HepG2 (cell line): ENCODE data around the gene CDC42EP4. TPM values are rescaled to one million over a fixed set of nuclear protein-coding genes. Genes with fewer than 3 reads are reported as not detected.

Experiments
- ASH2L ChIP-seq: fragments of 300-600, 200-600 bp; sonication (generic); IDR thresholded peaks from 2 replicates; pipeline ENCODE4 v1.7.0; 2017; ENCODE audit warnings: low read depth, mild to moderate bottlenecking, moderate library complexity, mixed read lengths, low read length; ENCODE audit not compliant: insufficient read length
- HMGA1 ChIP-seq: sonication (generic); formaldehyde crosslinking; conservative IDR thresholded peaks from 2 replicates; pipeline ENCODE4 v1.4.0; 2020; ENCODE audit warnings: missing genetic modification reagents
- HNRNPLL ChIP-seq: fragments of 200-400 bp; formaldehyde crosslinking; IDR thresholded peaks from 2 replicates; pipeline ENCODE4 v1.6.1; 2017; ENCODE audit warnings: mild to moderate bottlenecking, low read depth, low read length; ENCODE audit not compliant: poor library complexity, severe bottlenecking
- JDP2 ChIP-seq: sonication (generic); formaldehyde crosslinking; IDR thresholded peaks from 2 replicates; pipeline ENCODE4 v1.8.1; 2022; ENCODE audit warnings: missing genetic modification reagents, borderline replicate concordance
- RERE ChIP-seq: IDR thresholded peaks from 2 replicates; pipeline ENCODE4 v1.6.1; 2016; ENCODE audit warnings: low read depth, missing genetic modification reagents, missing compliant biosample characterization
- RXRA ChIP-seq: sonication (generic); formaldehyde crosslinking; IDR thresholded peaks from 2 replicates; pipeline ENCODE4 v1.5.1; 2020; ENCODE audit warnings: missing genetic modification reagents
- STAT5B ChIP-seq: sonication (generic); formaldehyde crosslinking; IDR thresholded peaks from 2 replicates; pipeline ENCODE4 v1.4.0; 2020; ENCODE audit warnings: missing genetic modification reagents
- ZBTB37 ChIP-seq: sonication (generic); formaldehyde crosslinking; IDR thresholded peaks from 2 replicates; pipeline ENCODE4 v1.4.0; 2020; ENCODE audit warnings: mild to moderate bottlenecking, missing genetic modification reagents
- ZBTB38 ChIP-seq: sonication (generic); formaldehyde crosslinking; IDR thresholded peaks from 2 replicates; pipeline ENCODE4 v1.5.1; 2020; ENCODE audit warnings: mild to moderate bottlenecking, missing genetic modification reagents
- ZKSCAN8 ChIP-seq: IDR thresholded peaks from 2 replicates; pipeline ENCODE4 v1.6.1; 2016; ENCODE audit warnings: borderline replicate concordance, missing genetic modification reagents, missing compliant biosample characterization
- ZNF292 ChIP-seq: sonication (generic); formaldehyde crosslinking; IDR thresholded peaks from 2 replicates; pipeline ENCODE4 v1.8.1; 2022; ENCODE audit warnings: mild to moderate bottlenecking, low read depth, missing genetic modification reagents, borderline replicate concordance
- ZNF33A ChIP-seq: sonication (generic); formaldehyde crosslinking; IDR thresholded peaks from 2 replicates; pipeline ENCODE4 v1.5.1; 2020; ENCODE audit warnings: missing genetic modification reagents, mild to moderate bottlenecking, moderate library complexity, borderline replicate concordance
- ZNF382 ChIP-seq: sonication (generic); formaldehyde crosslinking; IDR thresholded peaks from 2 replicates; pipeline ENCODE4 v1.5.0; 2020; ENCODE audit warnings: missing genetic modification reagents, mild to moderate bottlenecking, borderline replicate concordance
- ZNF510 ChIP-seq: sonication (generic); formaldehyde crosslinking; IDR thresholded peaks from 2 replicates; pipeline ENCODE4 v1.4.0; 2020; ENCODE audit warnings: low read depth, mild to moderate bottlenecking, missing genetic modification reagents
- ZNF558 ChIP-seq: sonication (generic); formaldehyde crosslinking; IDR thresholded peaks from 2 replicates; pipeline ENCODE4 v1.9.0; 2022; ENCODE audit warnings: mild to moderate bottlenecking, missing genetic modification reagents, borderline replicate concordance
- ZNF768 ChIP-seq: sonication (generic); formaldehyde crosslinking; IDR thresholded peaks from 2 replicates; pipeline ENCODE4 v1.4.0; 2020; ENCODE audit warnings: missing genetic modification reagents
- polyA plus RNA-seq, 8 experiments: library from polyadenylated mRNA; depleted of rRNA in 3 of 8; stranded (reverse) in 7 of 8; unstranded in 1 of 8; fragments of >200 nt; fragmentation: Illumina TruSeq in 4 of 8; extraction: Trizol in 4 of 8; gene quantifications; 2 replicates each; pipeline versions ENCODE4 v1.2.1 to v1.2.3, GENCODE V29; 2011 to 2016; ENCODE audit warnings: low read depth in 4 of 8, missing spikeins in 1 of 8, mixed read lengths in 1 of 8; ENCODE audit not compliant: insufficient read depth in 1 of 8
- total RNA-seq, 5 experiments: library from RNA; depleted of rRNA; stranded (reverse); fragments of >200 nt; fragmentation: Illumina TruSeq; extraction: Trizol; gene quantifications; 2 replicates each; pipeline ENCODE4 v1.2.3, GENCODE V29; 2016; ENCODE audit warnings: low read depth in 1 of 5
- TF ChIP-seq, protein P1 (sequence below): sonication (generic); formaldehyde crosslinking; IDR thresholded peaks from 2 replicates; pipeline ENCODE4 v1.4.0; 2020; ENCODE audit warnings: missing genetic modification reagents, borderline replicate concordance

The CDC42EP4 gene
- total and polyA plus RNA-seq, 2 of the 13 experiments (the other 11 are each of a cell fraction or from before 2014, with no cell fraction given), result 19.0 to 54.0 TPM

- 0 out of 2 replicates have a peak, but pooled peaks have one; percentile 34 for TF ChIP-seq RERE (CRISPR knock-in tag)
- TF ChIP-seq RXRA (CRISPR knock-in tag), result peak; percentile 81
- TF ChIP-seq, protein P1, sequence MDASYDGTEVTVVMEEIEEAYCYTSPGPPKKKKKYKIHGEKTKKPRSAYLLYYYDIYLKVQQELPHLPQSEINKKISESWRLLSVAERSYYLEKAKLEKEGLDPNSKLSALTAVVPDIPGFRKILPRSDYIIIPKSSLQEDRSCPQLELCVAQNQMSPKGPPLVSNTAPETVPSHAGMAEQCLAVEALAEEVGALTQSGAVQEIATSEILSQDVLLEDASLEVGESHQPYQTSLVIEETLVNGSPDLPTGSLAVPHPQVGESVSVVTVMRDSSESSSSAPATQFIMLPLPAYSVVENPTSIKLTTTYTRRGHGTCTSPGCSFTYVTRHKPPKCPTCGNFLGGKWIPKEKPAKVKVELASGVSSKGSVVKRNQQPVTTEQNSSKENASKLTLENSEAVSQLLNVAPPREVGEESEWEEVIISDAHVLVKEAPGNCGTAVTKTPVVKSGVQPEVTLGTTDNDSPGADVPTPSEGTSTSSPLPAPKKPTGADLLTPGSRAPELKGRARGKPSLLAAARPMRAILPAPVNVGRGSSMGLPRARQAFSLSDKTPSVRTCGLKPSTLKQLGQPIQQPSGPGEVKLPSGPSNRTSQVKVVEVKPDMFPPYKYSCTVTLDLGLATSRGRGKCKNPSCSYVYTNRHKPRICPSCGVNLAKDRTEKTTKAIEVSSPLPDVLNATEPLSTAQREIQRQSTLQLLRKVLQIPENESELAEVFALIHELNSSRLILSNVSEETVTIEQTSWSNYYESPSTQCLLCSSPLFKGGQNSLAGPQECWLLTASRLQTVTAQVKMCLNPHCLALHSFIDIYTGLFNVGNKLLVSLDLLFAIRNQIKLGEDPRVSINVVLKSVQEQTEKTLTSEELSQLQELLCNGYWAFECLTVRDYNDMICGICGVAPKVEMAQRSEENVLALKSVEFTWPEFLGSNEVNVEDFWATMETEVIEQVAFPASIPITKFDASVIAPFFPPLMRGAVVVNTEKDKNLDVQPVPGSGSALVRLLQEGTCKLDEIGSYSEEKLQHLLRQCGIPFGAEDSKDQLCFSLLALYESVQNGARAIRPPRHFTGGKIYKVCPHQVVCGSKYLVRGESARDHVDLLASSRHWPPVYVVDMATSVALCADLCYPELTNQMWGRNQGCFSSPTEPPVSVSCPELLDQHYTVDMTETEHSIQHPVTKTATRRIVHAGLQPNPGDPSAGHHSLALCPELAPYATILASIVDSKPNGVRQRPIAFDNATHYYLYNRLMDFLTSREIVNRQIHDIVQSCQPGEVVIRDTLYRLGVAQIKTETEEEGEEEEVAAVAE, result peak; percentile 84; the same call in 1 of the 2 replicates
- no peak for TF ChIP-seq HMGA1
- TF ChIP-seq STAT5B (CRISPR knock-in tag), result no peak
- TF ChIP-seq ZBTB38 (CRISPR knock-in tag), result peak; percentile 80
- TF ChIP-seq JDP2 (CRISPR knock-in tag), result no peak
- peak; percentile 70; the same call in 1 of the 2 replicates for TF ChIP-seq ZKSCAN8 (CRISPR knock-in tag)
- peak; percentile 1; the same call in 1 of the 2 replicates for TF ChIP-seq ZNF768 (CRISPR knock-in tag)
- TF ChIP-seq ZNF510 (CRISPR knock-in tag), result 0 out of 2 replicates have a peak, but pooled peaks have one; percentile 35
- TF ChIP-seq ZNF33A, result no peak
- TF ChIP-seq ZBTB37, result no peak
- peak; percentile 89; the same call in 1 of the 2 replicates for TF ChIP-seq ZNF292 (CRISPR knock-in tag)
- no peak for TF ChIP-seq ZNF382 (CRISPR knock-in tag)
- 0 out of 2 replicates have a peak, but pooled peaks have one; percentile 57 for TF ChIP-seq ZNF558 (CRISPR knock-in tag)
- no peak for TF ChIP-seq HNRNPLL
- TF ChIP-seq ASH2L, result peak; percentile 83
Measured at GRCh38 chr17:73308017-73308823, 3.6 kb downstream of the CDC42EP4 start (continued).
